Measurements from ENCODE around the gene MYH2. TPM values are rescaled to one million over a fixed set of nuclear protein-coding genes. Genes with fewer than 3 reads are reported as not detected.

The MYH2 gene
- total RNA-seq, 2 experiments from 2014 or later, result not detected

DNA sequence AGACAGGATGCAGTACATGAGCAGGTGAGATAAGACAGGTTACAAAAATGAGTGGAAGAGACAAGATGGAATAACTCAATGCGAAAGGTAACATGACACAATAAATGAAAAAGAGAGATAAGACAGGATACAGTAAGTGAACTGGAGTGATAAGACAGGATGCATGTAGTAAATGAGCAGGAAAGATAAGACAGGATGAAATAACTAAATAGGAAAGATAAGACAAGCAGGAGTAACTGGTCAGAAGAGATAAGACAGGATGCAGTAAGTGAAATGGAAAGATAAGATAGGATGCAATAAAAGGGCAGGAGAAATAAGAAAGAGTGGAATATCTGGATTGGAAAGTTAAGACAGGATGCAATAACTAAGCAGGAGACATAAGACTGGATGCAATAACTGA is 71.8 kb downstream of the MYH2 start:
- H3K27ac Mint-ChIP-seq, result no peak overlapping the region
- no peaks in the 10 kb centered on the region for H3K27me3 Mint-ChIP-seq
- no peak overlapping the region for H3K4me3 Mint-ChIP-seq
- H3K9me3 Mint-ChIP-seq, result peaks cover 4% of the 10 kb centered on the region
- POLR2A ChIA-PET, result no interaction called here
- DNase-seq (no peak), ATAC-seq (ENCODE audit: low read depth) (no peak)
- no peaks in the 10 kb centered on the region for H3K36me3 Mint-ChIP-seq
- H3K4me1 Mint-ChIP-seq, result no peaks in the 10 kb centered on the region

DNA sequence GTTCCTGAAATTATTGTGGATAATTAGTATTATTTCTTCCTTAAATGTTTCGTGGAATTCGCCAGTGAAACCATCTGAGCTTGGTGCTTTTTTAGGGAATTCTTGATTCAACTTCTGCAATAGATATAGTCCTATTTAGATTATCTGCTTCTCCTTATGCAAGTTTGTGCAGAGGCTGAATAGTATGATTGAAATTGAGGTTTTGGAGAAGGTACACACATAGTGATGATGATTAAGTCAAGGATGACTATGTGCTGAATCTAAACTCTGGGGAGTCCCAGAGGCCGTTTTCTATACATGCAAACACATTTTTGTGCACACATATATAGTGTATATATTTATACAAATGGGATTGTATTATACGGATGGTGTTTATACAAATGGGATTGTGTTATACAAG is 74.9 kb downstream of the MYH2 start:
- H3K36me3 Mint-ChIP-seq, result no peaks in the 10 kb centered on the region

DNA sequence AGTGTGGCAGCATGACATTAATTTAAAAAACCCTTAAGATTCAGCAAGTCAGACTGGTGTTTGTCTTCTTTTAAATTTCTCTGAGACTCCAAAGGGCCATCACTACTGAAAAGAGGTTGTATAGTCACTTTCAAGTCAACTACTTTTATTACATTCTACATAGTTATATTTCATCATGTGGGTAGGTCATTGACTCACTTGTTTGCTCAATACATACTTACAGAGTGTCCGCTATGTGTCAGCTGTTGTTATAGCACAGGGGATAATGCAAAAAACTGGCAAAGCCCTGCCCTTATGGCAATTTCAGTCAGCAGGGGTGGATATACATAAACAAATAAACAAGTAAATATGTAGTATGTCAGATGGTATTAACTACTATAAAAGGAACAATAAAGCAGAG is 77.6 kb downstream of the MYH2 start:
- no peaks in the 10 kb centered on the region for H3K36me3 Mint-ChIP-seq
- no peaks in the 10 kb centered on the region for H3K4me1 Mint-ChIP-seq
- no peak overlapping the region for H3K4me3 Mint-ChIP-seq
- no peaks in the 10 kb centered on the region for H3K27me3 Mint-ChIP-seq
- POLR2A ChIA-PET, result no interaction called here
- no peak overlapping the region for H3K27ac Mint-ChIP-seq
- DNase-seq, result no peak
- H3K9me3 Mint-ChIP-seq, result no peaks in the 10 kb centered on the region
- ATAC-seq (ENCODE audit: low read depth), result no peak

More for the DNA sequence above, 74.9 kb downstream of the MYH2 start:
- Mint-ChIP-seq H3K4me1 (no peaks in the 10 kb centered on the region), H3K27ac (no peak overlapping the region), H3K9me3 (no peaks in the 10 kb centered on the region), H3K4me3 (no peak overlapping the region), H3K27me3 (no peaks in the 10 kb centered on the region)
- ATAC-seq (ENCODE audit: low read depth) (no peak), DNase-seq (no peak)
- POLR2A ChIA-PET, result no interaction called here

Other genes starting within 250 kb of the MYH2 start
- not detected for gene MYH13, start 176.7 kb downstream of the MYH2 start, total RNA-seq
- not detected for gene MYH8, start 127.7 kb downstream of the MYH2 start, total RNA-seq
- not detected for gene MYH4, start 80.1 kb downstream of the MYH2 start, total RNA-seq
- gene MYH1, start 31.1 kb downstream of the MYH2 start, total RNA-seq, result not detected
- gene MYH3, start 107.7 kb upstream of the MYH2 start, total RNA-seq, result 1 to 10 TPM; 3.6 to 6.0 TPM
- gene SCO1, start 147.9 kb upstream of the MYH2 start, total RNA-seq, result 10 to 100 TPM; 25.3 to 26.2 TPM
- gene ADPRM, start 147.9 kb upstream of the MYH2 start, total RNA-seq, result 10 to 100 TPM; 19.3 to 23.9 TPM
- 1 to 10 TPM in 1 of 2 experiments, under 1 TPM in 1; 0.86 to 1.7 TPM for gene TMEM220, start 180.4 kb upstream of the MYH2 start, total RNA-seq